Measurements from ENCODE around the gene MAN2A2.

Gene MAN2A2

DNA sequence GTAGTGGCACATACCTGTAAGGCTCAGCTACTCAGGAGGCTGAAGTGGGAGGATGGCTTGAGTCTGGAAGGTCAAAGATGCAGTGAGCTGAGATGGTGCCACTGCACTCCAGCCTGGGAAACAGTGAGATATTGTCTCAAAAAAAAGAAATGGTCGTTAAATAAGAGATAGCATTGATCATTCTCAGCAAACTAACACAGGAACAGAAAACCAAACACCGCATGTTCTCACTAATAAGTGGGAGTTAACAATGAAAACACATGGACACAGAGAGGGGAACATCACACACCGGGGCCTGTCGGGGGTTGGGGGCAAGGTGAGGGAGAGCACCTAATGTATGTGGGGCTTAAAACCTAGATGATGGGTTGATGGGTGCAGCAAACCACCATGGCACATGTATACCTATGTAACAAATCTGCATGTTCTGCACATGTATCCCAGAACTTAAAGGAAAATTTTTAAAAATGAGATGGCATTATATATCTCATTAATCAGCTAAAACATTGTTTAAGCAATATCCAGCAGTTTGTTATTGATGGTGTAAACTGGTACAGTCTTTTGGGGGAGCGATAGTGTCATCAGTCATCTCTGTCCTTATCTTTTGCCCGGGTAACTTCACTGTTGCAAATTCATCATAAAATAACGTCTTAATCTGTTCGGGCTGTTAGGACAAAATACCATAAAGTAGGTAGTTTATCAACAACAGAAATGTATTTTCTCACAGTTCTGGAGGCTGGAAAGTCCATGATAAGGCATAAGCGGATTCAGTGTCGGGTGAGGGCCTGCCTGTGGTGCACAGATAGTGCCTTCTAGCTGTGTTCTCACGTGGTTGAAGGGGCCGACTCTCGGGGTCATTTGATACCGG, 1.7 kb upstream of the MAN2A2 start:
- no peak for TF ChIP-seq GATA3 (IDR thresholded peaks at IDR 0.05; ENCODE audit: low read depth, low read length)

DNA sequence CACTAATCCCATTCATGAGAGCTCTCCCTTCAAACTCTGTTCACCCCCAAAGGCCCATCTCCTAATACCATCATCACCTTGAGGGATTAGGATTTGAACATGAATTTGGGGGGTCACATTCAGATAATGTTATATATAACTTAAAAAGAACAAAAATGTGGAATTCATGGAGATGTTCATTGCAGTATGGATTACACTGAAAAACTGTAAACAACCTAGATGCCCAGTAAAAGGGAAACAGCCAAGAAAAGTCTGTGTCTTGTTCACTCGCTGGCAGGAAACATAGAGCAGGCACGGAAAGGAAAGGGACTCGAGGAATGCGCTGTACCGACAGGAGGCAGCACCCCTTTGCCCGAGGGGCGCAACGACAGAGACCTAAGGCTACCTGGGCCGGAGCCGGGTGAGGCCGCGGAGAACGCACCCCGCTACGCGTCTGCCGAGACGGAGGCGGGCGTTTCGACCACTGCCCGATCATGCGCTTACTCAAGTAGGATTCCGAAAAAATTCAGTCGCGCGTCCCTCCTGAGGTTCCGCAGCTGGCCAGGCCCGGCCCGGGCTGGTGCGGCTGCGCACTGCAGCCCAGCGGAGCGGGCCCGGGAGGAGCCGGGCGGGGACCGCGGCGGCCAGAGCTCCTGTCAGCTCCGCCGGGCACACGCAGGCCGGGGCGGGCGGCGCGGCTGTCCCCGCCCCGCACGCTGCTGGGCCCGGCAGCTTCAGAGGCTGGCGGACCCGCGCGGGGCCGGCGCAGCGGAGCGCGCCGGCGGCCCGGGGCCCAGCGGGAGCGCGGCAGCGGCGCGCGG, 862 bp upstream of the MAN2A2 start:
- no peak for TF ChIP-seq GATA2 (IDR thresholded peaks at IDR 0.05; ENCODE audit: low read depth, low read length)
- TF ChIP-seq GATA3 (IDR thresholded peaks at IDR 0.05; ENCODE audit: low read depth, low read length), result no peak

DNA sequence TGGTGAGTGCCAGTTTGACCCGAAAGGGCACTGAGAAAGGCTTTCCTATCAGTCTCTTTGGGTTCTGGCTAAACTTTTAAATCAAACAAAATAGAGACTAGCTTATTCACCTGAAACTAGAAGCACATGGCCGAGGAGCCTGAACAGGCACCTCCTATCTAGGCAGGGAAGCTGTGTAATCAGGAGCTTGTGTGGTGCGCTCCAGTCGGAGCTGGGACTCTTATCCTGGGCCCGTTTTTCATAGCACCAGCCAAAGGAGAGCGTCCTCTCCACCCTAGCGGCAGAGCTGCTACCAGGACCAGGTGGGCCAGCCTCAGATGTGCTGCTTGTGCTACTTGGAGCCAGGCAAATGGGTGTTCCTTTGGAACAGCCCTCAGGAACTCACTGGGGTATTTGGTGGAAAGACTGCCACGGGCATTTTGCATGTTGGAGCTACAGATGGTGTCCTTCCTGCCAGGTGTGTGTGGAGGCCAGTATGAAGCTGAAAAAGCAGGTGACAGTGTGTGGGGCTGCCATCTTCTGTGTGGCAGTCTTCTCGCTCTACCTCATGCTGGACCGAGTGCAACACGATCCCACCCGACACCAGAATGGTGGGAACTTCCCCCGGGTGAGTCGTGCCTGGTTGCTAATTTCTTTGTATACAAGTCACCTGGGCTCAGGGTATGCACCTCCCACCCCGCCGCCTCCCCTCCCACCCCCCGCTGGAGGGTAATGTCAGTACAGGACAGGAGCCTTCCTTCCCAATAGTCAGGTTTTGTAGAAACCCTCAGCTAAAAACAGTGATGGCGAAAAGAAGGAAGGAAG, 833 bp downstream of the MAN2A2 start:
- TF ChIP-seq GATA2 (IDR thresholded peaks at IDR 0.05; ENCODE audit: low read depth, low read length) (no peak), GATA3 (IDR thresholded peaks at IDR 0.05; ENCODE audit: low read depth, low read length) (no peak)

DNA sequence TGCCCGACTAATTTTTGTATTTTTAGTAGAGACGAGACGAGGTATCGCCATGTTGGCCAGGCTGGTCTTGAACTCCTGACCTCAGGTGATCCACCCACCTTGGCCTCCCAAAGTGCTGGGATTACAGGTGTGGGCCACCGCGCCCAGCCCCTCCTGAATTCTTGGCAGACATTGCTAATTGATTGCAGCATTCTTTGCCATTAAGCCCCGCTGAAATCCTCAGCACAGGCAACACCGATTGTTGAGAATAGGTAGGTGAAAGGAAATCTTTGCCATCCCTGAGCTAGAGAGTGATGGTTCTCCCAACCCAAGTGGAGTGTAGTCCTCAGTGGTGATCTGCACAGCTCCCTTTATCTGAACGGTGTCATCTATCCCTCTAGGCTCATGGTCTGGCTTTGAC, 1.6 kb downstream of the MAN2A2 start:
- no peak for TF ChIP-seq GATA3 (IDR thresholded peaks at IDR 0.05; ENCODE audit: low read depth, low read length)
- no peak for TF ChIP-seq GATA2 (IDR thresholded peaks at IDR 0.05; ENCODE audit: low read depth, low read length)

DNA sequence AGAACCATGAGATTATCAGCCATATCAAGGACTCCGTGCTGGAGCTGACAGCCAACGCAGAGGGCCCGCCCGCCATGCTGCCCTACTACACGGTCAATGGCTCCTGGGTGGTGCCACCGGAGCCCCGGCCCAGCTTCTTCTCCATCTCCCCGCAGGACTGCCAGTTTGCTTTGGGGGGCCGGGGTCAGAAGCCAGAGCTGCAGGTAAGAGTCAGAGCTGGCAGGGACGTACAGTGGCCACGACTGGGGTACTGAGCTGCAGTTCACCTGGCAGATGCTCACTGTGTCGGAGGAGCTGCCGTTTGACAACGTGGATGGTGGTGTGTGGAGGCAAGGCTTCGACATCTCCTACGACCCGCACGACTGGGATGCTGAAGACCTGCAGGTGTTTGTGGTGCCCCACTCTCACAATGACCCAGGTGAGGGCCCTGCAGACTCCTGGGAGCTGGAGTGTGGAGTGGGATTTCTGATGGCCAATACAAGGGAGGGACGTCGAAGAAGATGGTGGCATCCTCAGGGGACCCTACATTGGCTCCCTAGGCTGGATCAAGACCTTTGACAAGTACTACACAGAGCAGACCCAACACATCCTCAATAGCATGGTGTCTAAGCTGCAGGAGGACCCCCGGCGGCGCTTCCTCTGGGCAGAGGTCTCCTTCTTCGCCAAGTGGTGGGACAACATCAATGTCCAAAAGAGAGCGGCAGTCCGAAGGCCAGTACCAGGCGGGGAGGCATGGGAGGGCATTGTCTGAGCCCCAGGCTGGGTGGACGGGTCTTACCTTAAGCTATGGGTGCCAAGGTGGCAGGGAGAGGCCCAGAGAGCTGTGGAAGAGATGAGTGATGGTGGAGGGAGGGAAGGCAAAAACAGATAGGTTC, 2.4 kb downstream of the MAN2A2 start:
- no peak for TF ChIP-seq GATA3 (IDR thresholded peaks at IDR 0.05; ENCODE audit: low read depth, low read length)
- no peak for TF ChIP-seq GATA2 (IDR thresholded peaks at IDR 0.05; ENCODE audit: low read depth, low read length)

DNA sequence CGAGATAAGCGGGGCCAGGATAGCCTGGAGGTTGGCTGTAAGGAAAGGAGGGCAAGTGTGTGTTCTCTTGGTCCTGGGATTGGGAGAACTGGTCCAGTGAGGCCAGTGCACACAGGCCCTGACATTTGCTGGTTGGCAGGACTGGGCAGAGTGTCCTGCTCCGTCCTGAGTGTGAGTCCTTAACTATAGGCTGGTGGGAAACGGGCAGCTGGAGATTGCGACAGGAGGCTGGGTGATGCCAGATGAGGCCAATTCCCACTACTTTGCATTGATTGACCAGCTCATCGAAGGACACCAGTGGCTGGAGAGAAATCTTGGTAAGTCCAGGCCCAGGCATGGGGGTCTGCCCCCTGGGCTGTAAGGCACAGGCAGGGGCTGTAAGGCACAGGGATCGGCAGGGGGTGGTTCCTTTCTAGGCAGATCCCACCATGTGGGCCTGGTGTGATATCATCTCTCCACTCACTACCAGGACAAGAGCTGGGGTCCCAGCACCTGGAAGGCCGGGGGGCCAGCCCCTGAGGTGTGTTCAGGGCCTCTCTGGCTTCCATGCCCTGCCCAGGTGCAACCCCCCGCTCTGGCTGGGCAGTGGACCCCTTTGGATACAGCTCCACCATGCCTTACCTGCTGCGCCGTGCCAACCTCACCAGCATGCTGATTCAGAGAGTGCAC, 3.2 kb downstream of the MAN2A2 start:
- TF ChIP-seq GATA3 (IDR thresholded peaks at IDR 0.05; ENCODE audit: low read depth, low read length), result no peak
- TF ChIP-seq GATA2 (IDR thresholded peaks at IDR 0.05; ENCODE audit: low read depth, low read length), result no peak

DNA sequence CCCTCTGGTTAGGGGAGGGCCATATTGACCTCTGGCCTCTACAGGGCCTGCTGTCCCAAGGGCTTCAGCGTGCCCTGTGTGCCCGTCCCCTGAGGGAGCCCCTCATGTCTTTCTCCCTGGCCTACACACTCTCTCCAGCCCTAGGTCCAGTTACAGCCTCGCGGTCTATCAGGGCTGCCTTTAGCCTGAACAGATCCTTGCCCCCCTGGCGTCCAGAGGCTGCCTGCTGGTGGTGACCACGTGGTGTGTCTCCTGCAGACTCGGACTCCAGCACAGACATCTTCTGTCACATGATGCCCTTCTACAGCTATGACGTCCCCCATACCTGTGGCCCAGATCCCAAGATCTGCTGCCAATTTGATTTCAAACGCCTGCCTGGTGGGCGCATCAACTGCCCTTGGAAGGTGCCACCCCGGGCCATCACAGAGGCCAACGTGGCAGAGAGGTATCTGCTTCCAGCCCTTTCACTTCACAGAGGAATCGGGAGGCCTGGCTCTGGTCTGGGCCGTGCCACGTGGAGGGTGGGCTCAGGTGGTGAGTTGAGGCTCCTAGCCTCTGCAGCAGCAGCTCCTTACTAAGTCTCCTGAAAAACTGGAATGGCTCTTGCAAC, 4.1 kb downstream of the MAN2A2 start:
- TF ChIP-seq GATA3 (IDR thresholded peaks at IDR 0.05; ENCODE audit: low read depth, low read length), result no peak
- no peak for TF ChIP-seq GATA2 (IDR thresholded peaks at IDR 0.05; ENCODE audit: low read depth, low read length)

DNA sequence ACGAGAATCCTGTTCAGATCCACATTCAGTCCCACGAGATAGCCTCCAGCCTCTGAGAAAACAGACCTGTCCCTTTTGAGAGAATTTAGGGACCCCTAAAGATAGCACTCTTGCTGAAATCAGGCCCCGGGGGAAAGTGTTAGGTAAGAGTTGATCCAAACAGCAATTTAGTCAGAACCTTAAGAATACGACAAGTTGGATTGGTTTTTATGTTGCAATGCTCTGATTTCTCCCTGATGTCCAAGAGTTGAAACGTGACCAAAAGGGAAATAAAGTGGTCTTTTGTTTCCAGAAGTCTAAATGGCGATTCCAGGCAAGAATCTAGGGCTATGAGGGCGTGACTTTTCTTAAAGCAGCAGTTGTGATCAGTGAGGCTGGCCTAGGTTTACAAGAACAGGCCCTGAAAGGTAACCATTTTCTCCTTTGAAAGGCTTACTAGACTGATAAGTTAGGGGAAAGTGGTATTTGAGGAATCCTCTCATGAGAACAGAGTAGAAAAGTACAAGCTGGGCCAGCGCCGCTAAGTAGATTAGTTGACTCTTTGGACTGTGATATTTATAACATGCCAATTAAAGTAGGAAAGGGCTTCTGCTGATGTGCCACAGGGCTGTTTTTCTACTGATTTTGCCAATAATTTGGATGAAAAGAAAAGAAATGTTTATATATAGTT, 4.9 kb downstream of the MAN2A2 start:
- no peak for TF ChIP-seq GATA3 (IDR thresholded peaks at IDR 0.05; ENCODE audit: low read depth, low read length)
- TF ChIP-seq GATA2 (IDR thresholded peaks at IDR 0.05; ENCODE audit: low read depth, low read length), result no peak

DNA sequence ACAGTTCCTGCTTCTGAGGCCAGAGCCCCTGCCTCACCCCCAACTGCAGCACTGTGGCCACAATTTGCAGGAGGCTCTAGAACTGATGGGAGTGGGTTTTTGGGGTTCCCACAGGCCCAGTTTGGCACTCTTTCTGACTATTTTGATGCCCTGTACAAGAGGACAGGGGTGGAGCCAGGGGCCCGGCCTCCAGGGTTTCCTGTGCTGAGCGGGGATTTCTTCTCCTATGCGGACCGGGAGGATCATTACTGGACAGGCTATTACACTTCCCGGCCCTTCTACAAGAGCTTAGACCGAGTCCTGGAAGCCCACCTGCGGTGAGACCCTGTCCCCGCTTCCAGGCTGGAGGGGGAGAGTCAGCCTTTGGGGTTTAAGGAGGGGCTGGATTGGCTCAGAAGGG, 6.9 kb downstream of the MAN2A2 start:
- no peak for TF ChIP-seq GATA2 (IDR thresholded peaks at IDR 0.05; ENCODE audit: low read depth, low read length)
- no peak for TF ChIP-seq GATA3 (IDR thresholded peaks at IDR 0.05; ENCODE audit: low read depth, low read length)

DNA sequence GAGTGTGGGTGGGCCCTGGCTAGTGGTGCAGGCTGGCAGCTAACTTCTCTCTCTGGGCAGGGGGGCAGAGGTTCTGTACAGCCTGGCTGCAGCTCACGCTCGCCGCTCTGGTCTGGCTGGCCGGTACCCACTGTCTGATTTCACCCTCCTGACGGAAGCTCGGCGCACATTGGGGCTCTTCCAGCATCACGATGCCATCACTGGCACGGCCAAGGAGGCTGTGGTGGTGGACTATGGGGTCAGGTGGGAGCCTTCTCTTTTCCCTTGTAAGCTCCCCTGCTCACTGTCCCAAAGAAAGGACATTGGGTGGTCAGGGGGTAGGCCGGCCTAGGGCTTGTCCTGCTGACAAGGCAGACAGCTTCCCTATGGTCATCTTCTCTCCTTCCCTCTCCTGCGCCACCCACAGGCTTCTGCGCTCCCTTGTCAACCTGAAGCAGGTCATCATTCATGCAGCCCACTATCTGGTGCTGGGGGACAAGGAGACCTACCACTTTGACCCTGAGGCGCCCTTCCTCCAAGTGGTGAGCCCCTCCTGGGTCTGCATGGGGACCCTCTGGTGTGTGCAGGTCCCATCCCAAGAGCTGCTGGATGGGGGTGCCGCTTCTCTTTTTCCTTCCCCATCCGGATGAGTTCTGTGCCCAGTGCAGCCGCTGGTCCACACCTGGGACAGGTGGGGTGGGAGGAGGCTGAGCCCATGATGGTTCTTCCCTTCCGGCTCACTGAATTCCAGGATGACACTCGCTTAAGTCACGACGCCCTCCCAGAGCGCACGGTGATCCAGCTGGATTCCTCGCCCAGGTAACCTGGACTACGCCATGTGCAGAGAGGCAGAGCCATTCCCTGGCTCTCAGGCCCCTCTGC, 7.6 kb downstream of the MAN2A2 start:
- TF ChIP-seq GATA2 (IDR thresholded peaks at IDR 0.05; ENCODE audit: low read depth, low read length) (no peak), GATA3 (IDR thresholded peaks at IDR 0.05; ENCODE audit: low read depth, low read length) (no peak)

DNA sequence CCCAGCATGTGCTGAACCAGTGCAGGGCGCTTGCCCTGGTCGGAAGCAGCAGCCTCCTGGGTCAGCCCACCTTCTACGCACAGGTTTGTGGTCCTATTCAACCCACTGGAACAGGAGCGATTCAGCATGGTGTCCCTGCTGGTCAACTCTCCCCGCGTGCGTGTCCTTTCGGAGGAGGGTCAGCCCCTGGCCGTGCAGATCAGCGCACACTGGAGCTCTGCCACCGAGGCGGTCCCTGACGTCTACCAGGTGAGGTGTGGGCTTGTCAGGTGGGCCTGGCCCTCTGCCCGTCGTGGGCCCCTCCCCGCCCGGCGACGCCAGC, 8.2 kb downstream of the MAN2A2 start:
- TF ChIP-seq GATA2 (IDR thresholded peaks at IDR 0.05; ENCODE audit: low read depth, low read length) (no peak), GATA3 (IDR thresholded peaks at IDR 0.05; ENCODE audit: low read depth, low read length) (no peak)

Measured in SH-SY5Y (cell line).